Gastrocnemius medialis (tissue), 4 donors: ENCODE measurements around the gene NOB1. TPM values are rescaled to one million over a fixed set of nuclear protein-coding genes. Genes with fewer than 3 reads are reported as not detected.

Experiments used
- ATAC-seq, 2 donors: fragments of 150-250 bp; one replicate each; pipeline ENCODE4 v1.9.1; 2016
- DNase-seq, 2 donors: peaks; one replicate each; pipeline ENCODE4 v3.0.0-alpha.2; 2019
- H3K27ac ChIP-seq, 4 donors: fragments of 200-600 bp; sonication (generic); 1 replicate in 1 of 4; 2 replicates in 3 of 4; pipeline ENCODE4 v1.5.1; 2016 to 2018; ENCODE audit warnings: mild to moderate bottlenecking in 2 of 4, moderate library complexity in 1 of 4
- H3K27me3 ChIP-seq, 3 donors: fragments of 200-600 bp; sonication (generic) in 2 of 3; 1 replicate in 1 of 3; 2 replicates in 2 of 3; pipeline versions ENCODE4 v1.5.1 to v1.6.0; 2016 to 2019; ENCODE audit warnings: mild to moderate bottlenecking in 1 of 3, moderate library complexity in 1 of 3
- H3K36me3 ChIP-seq, 2 donors: fragments of 200-600 bp; sonication (generic) in 1 of 2; one replicate each; pipeline ENCODE4 v1.5.1; 2017 to 2018
- H3K4me1 ChIP-seq, 2 donors: fragments of 200-600 bp; sonication (generic) in 1 of 2; one replicate each; pipeline ENCODE4 v1.5.1; 2016 to 2017; ENCODE audit warnings: mild to moderate bottlenecking in 2 of 2
- H3K4me3 ChIP-seq, 4 donors: fragments of 200-600 bp; sonication (generic) in 3 of 4; 1 replicate in 1 of 4; 2 replicates in 3 of 4; pipeline ENCODE4 v1.5.1; 2016 to 2019; ENCODE audit warnings: mild to moderate bottlenecking in 2 of 4
- H3K9me3 ChIP-seq, 3 donors: fragments of 200-600 bp; sonication (generic) in 2 of 3; 1 replicate in 1 of 3; 2 replicates in 2 of 3; pipeline ENCODE4 v1.5.1; 2016 to 2019
- POLR2A ChIP-seq, 2 donors: fragments of 450-650 bp; IDR thresholded peaks; one replicate each; pipeline ENCODE4 v1.6.1; 2017; ENCODE audit warnings: antibody characterized with exemption in 2 of 2, mild to moderate bottlenecking in 2 of 2, moderate library complexity in 2 of 2
- in situ Hi-C, 4 donors: fragments of 200-750 bp; cut with MboI; loops; one replicate each; pipeline versions ENCODE4 v1.15.0 to v1.8.0; 2017; ENCODE audit warnings: low sequenced_read_pairs in 4 of 4
- intact Hi-C: fragments of 100-400 bp; cut with DNase I; formaldehyde crosslinking; loops from one replicate; pipeline ENCODE4 v1.15.1; 2023; ENCODE audit warnings: low total_unique reads
- total RNA-seq, 4 donors: library from RNA; depleted of rRNA; stranded (reverse); fragments of >200 nt; gene quantifications; one replicate each; pipeline versions ENCODE4 v1.1.0 to v1.2.3, GENCODE V29; 2016
- TF ChIP-seq, protein P1 (sequence below), 5 experiments: fragments of 450-650 bp in 3 of 5; fragments of 200-600 bp in 2 of 5; sonication (generic) in 2 of 5; IDR thresholded peaks in 4 of 5; conservative IDR thresholded peaks in 1 of 5; 1 replicate in 4 of 5; 2 replicates in 1 of 5; pipeline ENCODE4 v1.5.1; 2016 to 2019; ENCODE audit warnings: antibody characterized with exemption in 5 of 5, mild to moderate bottlenecking in 3 of 5, moderate library complexity in 3 of 5

The NOB1 gene
- total RNA-seq, 4 donors from 2014 or later, result 19.2 to 30.9 (median 24.2) TPM

- H3K27me3 ChIP-seq, result no peaks in the 10 kb centered on the region
- in situ Hi-C loops, result loop anchor here in 1 of 4 donors (25.0 kb wide), 1 partner anchor 384 kb away; the partner anchor contains the start of gene TERF2
- H3K36me3 ChIP-seq, result no peaks in the 10 kb centered on the region
- DNase-seq (no peak), ATAC-seq (no peak)
- H3K4me1 ChIP-seq, result peaks cover 8 to 9% of the 10 kb centered on the region in 2 donors
- no peak overlapping the region for H3K4me3 ChIP-seq
- no peaks in the 10 kb centered on the region for H3K9me3 ChIP-seq
- TF ChIP-seq, protein P1, sequence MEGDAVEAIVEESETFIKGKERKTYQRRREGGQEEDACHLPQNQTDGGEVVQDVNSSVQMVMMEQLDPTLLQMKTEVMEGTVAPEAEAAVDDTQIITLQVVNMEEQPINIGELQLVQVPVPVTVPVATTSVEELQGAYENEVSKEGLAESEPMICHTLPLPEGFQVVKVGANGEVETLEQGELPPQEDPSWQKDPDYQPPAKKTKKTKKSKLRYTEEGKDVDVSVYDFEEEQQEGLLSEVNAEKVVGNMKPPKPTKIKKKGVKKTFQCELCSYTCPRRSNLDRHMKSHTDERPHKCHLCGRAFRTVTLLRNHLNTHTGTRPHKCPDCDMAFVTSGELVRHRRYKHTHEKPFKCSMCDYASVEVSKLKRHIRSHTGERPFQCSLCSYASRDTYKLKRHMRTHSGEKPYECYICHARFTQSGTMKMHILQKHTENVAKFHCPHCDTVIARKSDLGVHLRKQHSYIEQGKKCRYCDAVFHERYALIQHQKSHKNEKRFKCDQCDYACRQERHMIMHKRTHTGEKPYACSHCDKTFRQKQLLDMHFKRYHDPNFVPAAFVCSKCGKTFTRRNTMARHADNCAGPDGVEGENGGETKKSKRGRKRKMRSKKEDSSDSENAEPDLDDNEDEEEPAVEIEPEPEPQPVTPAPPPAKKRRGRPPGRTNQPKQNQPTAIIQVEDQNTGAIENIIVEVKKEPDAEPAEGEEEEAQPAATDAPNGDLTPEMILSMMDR (IDR thresholded peaks at IDR 0.05 in 4 of 5, conservative IDR thresholded peaks at IDR 0.05 in 1 of 5), result no peak
- TF ChIP-seq POLR2A (IDR thresholded peaks at IDR 0.05), result no peak
- intact Hi-C loops, result no loop called here
- H3K27ac ChIP-seq, result no peak overlapping the region
Observed at GRCh38 chr16:69771651-69771967, 16.9 kb upstream of the NOB1 start.

DNA sequence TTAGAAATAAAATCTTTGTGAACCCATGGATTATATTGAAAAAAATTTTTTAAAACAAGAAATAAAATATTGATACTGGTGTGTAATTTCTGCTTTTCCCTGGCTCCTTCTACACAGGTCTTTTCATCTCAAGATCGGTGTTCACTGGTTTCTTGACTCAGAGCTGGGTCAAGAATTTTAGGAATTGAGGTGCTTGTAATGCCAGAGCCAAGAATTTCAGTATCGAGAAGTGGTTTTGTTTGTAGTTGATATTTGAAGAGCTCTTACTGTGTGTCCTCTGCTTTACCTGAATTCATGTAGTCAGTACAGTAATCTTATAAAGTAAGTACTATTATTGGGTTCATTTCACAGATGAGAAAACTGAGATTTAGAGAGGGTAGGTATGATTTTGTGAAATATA is 14.7 kb upstream of the NOB1 start:
- TF ChIP-seq, protein P1 (IDR thresholded peaks at IDR 0.05 in 4 of 5, conservative IDR thresholded peaks at IDR 0.05 in 1 of 5), result no peak
- no peak for TF ChIP-seq POLR2A (IDR thresholded peaks at IDR 0.05)
- DNase-seq, result no peak
- no peaks in the 10 kb centered on the region for H3K9me3 ChIP-seq
- no peaks in the 10 kb centered on the region for H3K27me3 ChIP-seq
- no peak for ATAC-seq
- no peaks in the 10 kb centered on the region for H3K36me3 ChIP-seq
- intact Hi-C loops, result no loop called here
- in situ Hi-C loops, result loop anchor here in 1 of 4 donors (25.0 kb wide), 1 partner anchor 382 kb away; the partner anchor contains the start of gene TERF2
- H3K4me3 ChIP-seq, result no peak overlapping the region
- H3K27ac ChIP-seq, result no peak overlapping the region
- peaks cover 8 to 9% of the 10 kb centered on the region in 2 donors for H3K4me1 ChIP-seq

DNA sequence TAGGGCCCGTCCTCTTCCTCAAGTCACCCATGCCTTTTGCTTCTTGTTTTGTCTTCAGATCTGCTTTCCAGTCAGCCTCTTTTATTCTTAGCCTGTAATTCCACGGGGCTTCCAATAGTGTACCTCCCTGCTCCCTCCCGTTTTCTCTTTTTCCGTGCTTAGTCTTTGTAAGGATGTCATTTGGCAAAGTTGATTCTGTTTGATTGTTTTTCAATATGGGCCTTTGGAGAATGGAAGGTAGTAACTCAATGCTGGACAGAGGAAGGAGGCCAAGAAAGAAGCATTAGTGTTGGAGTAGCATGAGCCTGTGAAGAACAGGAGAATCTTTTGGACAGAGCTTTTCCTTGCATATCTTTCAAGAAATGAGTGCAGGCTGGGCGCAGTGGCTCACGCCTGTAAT is 13.9 kb upstream of the NOB1 start:
- in situ Hi-C loops (loop anchor here in 1 of 4 donors (25.0 kb wide), 1 partner anchor 381 kb away; the partner anchor contains the start of gene TERF2), intact Hi-C loops (no loop called here)
- Histone ChIP-seq H3K36me3 (no peaks in the 10 kb centered on the region), H3K27me3 (no peaks in the 10 kb centered on the region), H3K4me3 (no peak overlapping the region), H3K9me3 (no peaks in the 10 kb centered on the region), H3K27ac (no peak overlapping the region), H3K4me1 (peaks cover 8 to 9% of the 10 kb centered on the region in 2 donors)
- TF ChIP-seq, protein P1 (IDR thresholded peaks at IDR 0.05 in 4 of 5, conservative IDR thresholded peaks at IDR 0.05 in 1 of 5), result no peak
- TF ChIP-seq POLR2A (IDR thresholded peaks at IDR 0.05), result no peak
- DNase-seq (no peak), ATAC-seq (no peak)

- in situ Hi-C loops (loop anchor here in 1 of 4 donors (25.0 kb wide), 1 partner anchor 380 kb away; the partner anchor contains the start of gene TERF2), intact Hi-C loops (no loop called here)
- TF ChIP-seq POLR2A (IDR thresholded peaks at IDR 0.05), result no peak
- TF ChIP-seq, protein P1 (IDR thresholded peaks at IDR 0.05 in 4 of 5, conservative IDR thresholded peaks at IDR 0.05 in 1 of 5), result no peak
- DNase-seq (no peak), ATAC-seq (no peak)
- no peaks in the 10 kb centered on the region for H3K27me3 ChIP-seq
- no peaks in the 10 kb centered on the region for H3K36me3 ChIP-seq
- no peak overlapping the region for H3K4me3 ChIP-seq
- no peak overlapping the region for H3K27ac ChIP-seq
- H3K9me3 ChIP-seq, result no peaks in the 10 kb centered on the region
- H3K4me1 ChIP-seq, result peaks cover 9 to 10% of the 10 kb centered on the region in 2 donors
Observed at GRCh38 chr16:69767459-69768229, 12.9 kb upstream of the NOB1 start.
